ENCODE results near the gene TAL1. TPM values are rescaled to one million over a fixed set of nuclear protein-coding genes. Genes with fewer than 3 reads are reported as not detected.

Gene TAL1
- total and polyA plus RNA-seq, 4 experiments from 2014 or later: not detected

DNA sequence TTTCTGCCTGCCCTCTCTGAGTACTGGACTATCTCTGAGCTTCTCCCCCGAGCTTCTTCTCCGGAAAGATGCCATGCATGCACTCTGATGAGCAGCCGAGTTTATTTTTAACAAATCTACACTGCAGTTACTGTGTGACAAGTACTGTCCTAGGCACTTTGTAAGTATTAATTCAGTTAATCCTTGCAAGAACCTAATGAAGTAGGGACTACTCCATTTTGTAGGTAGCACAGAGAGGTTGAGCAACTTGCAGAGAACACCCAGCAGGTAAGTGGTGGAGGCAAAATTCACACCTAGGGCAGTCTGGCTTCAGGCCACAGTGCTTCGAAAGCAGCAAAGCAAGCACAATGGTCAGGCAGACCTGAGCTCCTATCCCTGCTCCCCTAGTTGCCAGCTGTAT, 3.8 kb upstream of the TAL1 start:
- peaks cover 0 to 5% (median 0%) of the 10 kb centered on the region in 8 donors for H3K9me3 Mint-ChIP-seq

DNA sequence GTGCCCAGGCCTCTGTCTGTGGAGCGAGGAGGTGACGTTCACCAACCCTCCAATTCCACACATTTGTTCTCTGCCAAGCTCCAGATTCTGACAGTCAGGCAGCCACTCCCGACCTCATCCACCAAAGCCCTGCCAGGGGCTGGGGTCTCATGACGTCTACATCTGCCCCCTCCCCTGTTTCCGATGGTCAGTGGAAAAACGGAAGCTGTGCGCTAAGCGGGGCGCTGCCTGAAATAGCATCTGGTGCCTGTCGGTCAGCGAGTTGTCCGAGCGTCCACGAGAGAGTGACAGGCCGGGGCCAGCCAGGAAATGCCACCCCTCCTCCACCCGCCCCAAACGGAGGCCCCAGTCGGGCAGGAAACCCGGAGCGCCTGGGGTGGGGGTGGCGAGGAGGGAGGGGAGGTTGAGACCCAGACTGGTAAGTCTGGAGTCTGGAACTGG, 3.2 kb upstream of the TAL1 start:
- H3K36me3 Mint-ChIP-seq: no peaks in the 10 kb centered on the region
- H3K9me3 Mint-ChIP-seq: peaks cover 0 to 5% (median 0%) of the 10 kb centered on the region in 8 donors
- intact Hi-C loops (cut with micrococcal nuclease): no loop called here
- H3K4me1 Mint-ChIP-seq: peaks cover 15 to 40% (median 27%) of the 10 kb centered on the region in 4 donors
- H3K27ac Mint-ChIP-seq: no peak overlapping the region
- Histone ChIP-seq H3K27me3 (ENCODE audit: insufficient read depth, low read length) (peaks cover 25% of the 10 kb centered on the region), H3K4me1 (ENCODE audit: insufficient read depth, low read length) (peaks cover 33% of the 10 kb centered on the region), H3K27ac (ENCODE audit: low read depth, low read length) (no peak overlapping the region), H3K9me3 (ENCODE audit: control insufficient read depth in 1 of 2, low read length in 2 of 2) (no peaks in the 10 kb centered on the region), H3K36me3 (ENCODE audit: insufficient read depth, low read length) (no peaks in the 10 kb centered on the region), H3K4me3 (ENCODE audit: low read length in 2 of 2) (no peak overlapping the region)
- ChIA-PET POLR2A (ENCODE audit: partially characterized antibody) (no interaction called here), CTCF (ENCODE audit: partially characterized antibody) (no interaction called here)
- H3K4me3 Mint-ChIP-seq: no peak overlapping the region
- DNase-seq: no peak
- peaks cover 38 to 44% of the 10 kb centered on the region in 2 donors for H3K27me3 Mint-ChIP-seq

More for the DNA sequence above, 3.8 kb upstream of the TAL1 start:
- Histone ChIP-seq H3K36me3 (ENCODE audit: insufficient read depth, low read length) (no peaks in the 10 kb centered on the region), H3K4me3 (ENCODE audit: low read length in 2 of 2) (no peak overlapping the region), H3K9me3 (ENCODE audit: control insufficient read depth in 1 of 2, low read length in 2 of 2) (no peaks in the 10 kb centered on the region), H3K4me1 (ENCODE audit: insufficient read depth, low read length) (peaks cover 28% of the 10 kb centered on the region), H3K27me3 (ENCODE audit: insufficient read depth, low read length) (peaks cover 19% of the 10 kb centered on the region), H3K27ac (ENCODE audit: low read depth, low read length) (no peak overlapping the region)
- POLR2A ChIA-PET (ENCODE audit: partially characterized antibody): no interaction called here
- Mint-ChIP-seq H3K27me3 (peaks cover 33 to 40% of the 10 kb centered on the region in 2 donors), H3K4me1 (peaks cover 15 to 35% (median 23%) of the 10 kb centered on the region in 4 donors), H3K27ac (no peak overlapping the region), H3K36me3 (no peaks in the 10 kb centered on the region), H3K4me3 (no peak overlapping the region)
- CTCF ChIA-PET (ENCODE audit: partially characterized antibody): no interaction called here
- intact Hi-C loops (cut with micrococcal nuclease): no loop called here
- DNase-seq: no peak

DNA sequence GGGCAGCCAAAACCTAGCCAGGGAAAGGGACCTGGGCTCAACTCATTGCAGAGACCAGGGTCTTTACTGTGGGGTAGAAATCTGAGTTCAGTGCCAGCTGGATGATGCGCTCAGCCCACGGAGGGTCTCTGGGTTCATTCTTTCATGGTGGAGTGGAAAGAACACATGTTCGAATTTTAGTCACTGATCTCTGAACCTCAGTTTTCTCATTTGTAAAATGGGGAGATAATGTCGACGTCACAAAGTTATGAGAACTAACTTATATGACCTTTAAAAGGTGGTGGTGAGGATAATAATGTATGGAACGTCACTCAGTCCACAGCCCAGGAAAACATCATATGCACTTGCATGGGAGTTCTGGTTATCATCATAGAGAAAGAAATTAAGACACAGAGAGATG, 1.2 kb upstream of the TAL1 start:
- Histone ChIP-seq H3K4me1 (ENCODE audit: insufficient read depth, low read length) (peaks cover 33% of the 10 kb centered on the region), H3K9me3 (ENCODE audit: control insufficient read depth in 1 of 2, low read length in 2 of 2) (no peaks in the 10 kb centered on the region), H3K36me3 (ENCODE audit: insufficient read depth, low read length) (no peaks in the 10 kb centered on the region), H3K27ac (ENCODE audit: low read depth, low read length) (no peak overlapping the region), H3K4me3 (ENCODE audit: low read length in 2 of 2) (no peak overlapping the region), H3K27me3 (ENCODE audit: insufficient read depth, low read length) (peaks cover 45% of the 10 kb centered on the region)
- no peak overlapping the region for H3K27ac Mint-ChIP-seq
- intact Hi-C loops (cut with micrococcal nuclease): no loop called here
- peaks cover 50 to 59% of the 10 kb centered on the region in 2 donors for H3K27me3 Mint-ChIP-seq
- POLR2A ChIA-PET (ENCODE audit: partially characterized antibody): no interaction called here
- peaks cover 13 to 39% (median 26%) of the 10 kb centered on the region in 4 donors for H3K4me1 Mint-ChIP-seq
- H3K9me3 Mint-ChIP-seq: peaks cover 0 to 5% (median 0%) of the 10 kb centered on the region in 8 donors
- CTCF ChIA-PET (ENCODE audit: partially characterized antibody): interaction anchor here (0.6 to 0.8 kb wide), 2 partner anchors 30 to 54 kb away, joined by 3 read pairs; no protein-coding TSS in a partner anchor
- DNase-seq: no peak
- no peaks in the 10 kb centered on the region for H3K36me3 Mint-ChIP-seq
- H3K4me3 Mint-ChIP-seq: peak overlapping the region in 1 of 8 donors; percentile 85

DNA sequence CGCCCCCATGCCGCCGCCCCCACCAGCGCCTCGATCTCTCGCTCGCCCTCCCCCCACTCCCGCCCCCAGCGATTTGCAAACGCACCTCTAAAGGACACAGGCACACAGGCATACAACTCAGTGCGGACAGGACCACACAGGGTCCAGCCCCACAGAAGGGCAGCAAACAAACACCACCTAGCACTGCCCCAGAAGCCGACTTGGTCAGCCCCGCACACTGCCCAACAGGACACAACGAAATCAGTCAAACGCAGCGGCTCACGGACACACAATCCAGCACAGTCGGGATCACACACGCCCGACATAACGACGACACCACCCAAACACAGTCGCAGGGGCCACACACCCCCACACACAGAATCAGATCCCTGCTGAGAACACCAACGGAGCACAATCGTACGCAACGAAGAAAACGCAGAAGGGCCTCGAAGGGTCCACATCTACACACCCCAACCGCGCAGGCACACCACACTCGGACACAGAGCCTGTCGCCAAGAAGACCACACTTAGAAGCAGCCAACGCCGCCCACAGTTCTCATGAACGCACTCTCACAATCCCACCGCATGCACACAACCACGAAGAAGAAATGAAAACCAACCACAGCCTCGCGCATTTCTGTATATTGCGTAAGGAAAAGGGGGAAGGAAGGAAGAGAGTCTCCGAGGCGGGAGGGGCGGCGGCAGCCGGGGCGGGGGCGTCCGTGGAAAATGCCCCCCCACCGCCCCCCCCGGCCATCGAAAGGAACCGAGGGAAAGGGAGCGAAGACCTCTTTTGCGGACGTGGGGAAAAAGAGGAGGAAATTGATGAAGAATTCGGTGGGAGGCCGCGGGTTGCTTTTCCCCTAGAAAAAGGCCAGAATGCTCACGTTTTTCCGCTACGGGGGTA, 481 bp downstream of the TAL1 start:
- Mint-ChIP-seq H3K27ac (peak overlapping the region in 4 of 7 donors; percentile 17 to 76 (median 28)), H3K9me3 (peaks cover 0 to 5% (median 0%) of the 10 kb centered on the region in 8 donors), H3K4me1 (peaks cover 13 to 39% (median 26%) of the 10 kb centered on the region in 4 donors), H3K27me3 (peaks cover 65 to 72% of the 10 kb centered on the region in 2 donors), H3K36me3 (no peaks in the 10 kb centered on the region), H3K4me3 (peak overlapping the region; percentile 68 to 90 (median 82))
- Histone ChIP-seq H3K4me3 (ENCODE audit: low read length in 2 of 2) (peak overlapping the region; percentile 50 to 56), H3K4me1 (ENCODE audit: insufficient read depth, low read length) (peaks cover 33% of the 10 kb centered on the region), H3K27me3 (ENCODE audit: insufficient read depth, low read length) (peaks cover 54% of the 10 kb centered on the region), H3K9me3 (ENCODE audit: control insufficient read depth in 1 of 2, low read length in 2 of 2) (no peaks in the 10 kb centered on the region), H3K27ac (ENCODE audit: low read depth, low read length) (no peak overlapping the region), H3K36me3 (ENCODE audit: insufficient read depth, low read length) (no peaks in the 10 kb centered on the region)
- DNase-seq: peak in 3 of 5 donors; percentile 11 to 26 (median 22)
- CTCF ChIA-PET (ENCODE audit: partially characterized antibody): no interaction called here
- intact Hi-C loops (cut with micrococcal nuclease): no loop called here
- POLR2A ChIA-PET (ENCODE audit: partially characterized antibody): no interaction called here

DNA sequence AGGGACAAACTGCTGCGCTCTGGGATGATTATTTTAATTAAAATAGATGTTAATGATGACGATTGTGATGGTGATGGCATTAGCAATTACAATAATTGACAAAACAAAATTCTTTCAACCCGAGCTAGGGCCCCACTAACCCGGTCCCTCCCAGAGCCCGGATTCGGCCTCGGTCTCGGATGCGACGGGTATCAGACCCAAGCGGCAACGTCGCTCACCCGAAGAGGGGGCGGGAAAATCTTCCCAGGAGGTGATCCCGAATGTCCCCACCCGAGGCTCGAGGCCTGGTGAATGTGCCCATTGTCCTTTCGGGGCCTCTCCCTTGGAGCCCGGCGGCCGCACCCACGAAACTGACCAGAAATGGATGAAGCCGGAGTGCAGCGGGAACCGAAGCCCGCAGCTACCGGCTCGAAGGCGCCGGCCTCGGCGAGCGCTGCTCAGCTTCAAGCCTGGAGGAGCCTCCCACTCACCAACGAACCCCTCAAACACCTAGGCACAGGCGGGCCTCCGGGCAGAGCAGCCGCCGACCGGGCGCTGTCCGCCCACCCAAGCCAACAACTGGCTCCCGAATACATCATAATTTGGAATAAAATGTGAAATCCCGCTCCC, 1.2 kb downstream of the TAL1 start:
- no peak overlapping the region for H3K27ac ChIP-seq (ENCODE audit: low read depth, low read length)
- H3K27me3 Mint-ChIP-seq: peaks cover 72 to 73% of the 10 kb centered on the region in 2 donors
- peak in 2 of 5 donors; percentile 12 to 17 for DNase-seq
- H3K9me3 ChIP-seq (ENCODE audit: control insufficient read depth in 1 of 2, low read length in 2 of 2): no peaks in the 10 kb centered on the region
- no peaks in the 10 kb centered on the region for H3K36me3 ChIP-seq (ENCODE audit: insufficient read depth, low read length)
- intact Hi-C loops (cut with micrococcal nuclease): no loop called here
- peaks cover 33% of the 10 kb centered on the region for H3K4me1 ChIP-seq (ENCODE audit: insufficient read depth, low read length)
- peaks cover 59% of the 10 kb centered on the region for H3K27me3 ChIP-seq (ENCODE audit: insufficient read depth, low read length)
- peaks cover 0 to 5% (median 0%) of the 10 kb centered on the region in 8 donors for H3K9me3 Mint-ChIP-seq
- H3K36me3 Mint-ChIP-seq: no peaks in the 10 kb centered on the region
- CTCF ChIA-PET (ENCODE audit: partially characterized antibody): no interaction called here
- H3K4me3 Mint-ChIP-seq: peak overlapping the region in 6 of 8 donors; percentile 36 to 90 (median 81)
- no peak overlapping the region for H3K27ac Mint-ChIP-seq
- POLR2A ChIA-PET (ENCODE audit: partially characterized antibody): no interaction called here
- H3K4me1 Mint-ChIP-seq: peaks cover 16 to 45% (median 30%) of the 10 kb centered on the region in 4 donors
- no peak overlapping the region for H3K4me3 ChIP-seq (ENCODE audit: low read length in 2 of 2)

- Mint-ChIP-seq H3K36me3 (no peaks in the 10 kb centered on the region), H3K4me1 (peaks cover 17 to 46% (median 31%) of the 10 kb centered on the region in 4 donors), H3K27ac (peak overlapping the region in 1 of 7 donors; percentile 15), H3K9me3 (peaks cover 0 to 5% (median 0%) of the 10 kb centered on the region in 8 donors), H3K4me3 (peak overlapping the region; percentile 20 to 90 (median 60)), H3K27me3 (peaks cover 72% of the 10 kb centered on the region in 2 donors)
- Histone ChIP-seq H3K4me1 (ENCODE audit: insufficient read depth, low read length) (peaks cover 33% of the 10 kb centered on the region), H3K36me3 (ENCODE audit: insufficient read depth, low read length) (no peaks in the 10 kb centered on the region), H3K9me3 (ENCODE audit: control insufficient read depth in 1 of 2, low read length in 2 of 2) (no peaks in the 10 kb centered on the region), H3K27me3 (ENCODE audit: insufficient read depth, low read length) (peaks cover 59% of the 10 kb centered on the region), H3K27ac (ENCODE audit: low read depth, low read length) (no peak overlapping the region), H3K4me3 (ENCODE audit: low read length in 2 of 2) (no peak overlapping the region)
- ChIA-PET CTCF (ENCODE audit: partially characterized antibody) (no interaction called here), POLR2A (ENCODE audit: partially characterized antibody) (interaction anchor here (0.6 kb wide), 1 partner anchor 84 kb away, joined by 3 read pairs; the partner anchor contains the start of gene STIL)
- DNase-seq: no peak
- intact Hi-C loops (cut with micrococcal nuclease): no loop called here
Measured at GRCh38 chr1:47229886-47230691, 1.9 kb downstream of the TAL1 start.
